ENCODE results near the gene ISCA1.

DNA sequence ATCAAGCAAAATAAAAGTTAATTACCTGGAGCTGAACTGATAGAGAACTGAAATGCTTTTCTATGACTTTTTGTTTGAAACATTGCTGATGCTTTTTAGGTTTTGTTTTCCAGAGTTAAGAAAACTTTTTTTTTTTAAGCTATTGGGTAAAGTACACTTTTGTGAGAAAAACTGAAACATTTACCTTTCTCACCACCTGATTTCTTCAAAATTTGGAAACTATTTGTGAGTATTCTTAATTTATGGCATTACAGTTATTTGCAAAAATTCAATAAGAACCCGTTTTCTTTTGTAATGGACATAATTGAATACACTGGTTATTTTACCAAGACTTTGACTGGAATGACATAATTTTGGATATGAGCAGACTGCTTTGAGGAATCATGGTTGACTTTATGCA, 29.5 kb downstream of the ISCA1 start:
- TF ChIP-seq GATA2 (IDR thresholded peaks at IDR 0.05; ENCODE audit: low read depth, low read length) (no peak), GATA3 (IDR thresholded peaks at IDR 0.05; ENCODE audit: low read depth, low read length) (no peak)
